GM19328 (cell line): ENCODE results near the gene CACNA1G.

ENCODE experiments used
- ATAC-seq: cut with Tn5 transposase; IDR thresholded peaks from one replicate; pipeline ENCODE4 v1.9.1; 2021; ENCODE audit warnings: mild to moderate bottlenecking, moderate library complexity; ENCODE audit not compliant: unreplicated experiment

CACNA1G gene

DNA sequence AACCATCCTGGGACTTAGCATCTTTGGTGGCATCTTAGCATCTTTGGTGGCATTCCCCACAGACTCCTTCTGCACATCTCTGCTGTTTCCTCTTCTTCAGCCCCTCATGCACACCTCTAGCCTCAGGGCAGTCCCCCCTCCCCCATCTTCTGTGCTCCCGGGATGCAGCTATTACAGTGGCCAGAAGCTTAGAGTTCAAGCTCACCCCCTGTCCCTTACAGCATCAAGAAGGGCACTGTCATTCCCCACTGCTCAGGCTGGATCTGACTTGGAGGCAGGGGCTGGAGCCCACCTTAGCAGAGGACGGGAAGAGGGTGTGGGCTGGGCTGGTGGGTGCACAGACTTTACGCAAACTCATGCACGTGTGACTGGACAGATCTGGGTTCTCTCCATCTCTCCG lies 27.3 kb upstream of the CACNA1G start:
- ATAC-seq: no peak

DNA sequence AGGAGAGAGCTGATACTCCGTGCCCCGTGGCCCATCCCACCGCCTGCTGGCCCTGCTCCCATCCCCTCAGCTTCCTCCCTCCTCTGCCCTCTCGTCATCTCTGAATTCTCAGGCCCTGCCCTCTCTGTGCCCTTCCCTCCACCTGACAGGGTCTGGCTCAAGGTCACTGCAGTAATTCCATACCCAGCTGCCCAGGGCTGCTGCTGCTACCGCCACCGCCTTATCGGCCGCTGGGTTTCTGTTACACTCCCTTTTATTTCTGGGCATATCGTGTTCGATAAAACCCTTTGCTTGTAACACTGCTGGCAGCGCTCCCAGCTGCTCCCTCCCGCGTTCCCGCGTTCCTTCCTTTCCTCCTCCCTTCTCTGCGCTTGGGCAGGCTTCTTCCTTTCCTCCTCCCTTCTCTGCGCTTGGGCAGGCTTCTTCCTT lies 26.8 kb upstream of the CACNA1G start:
- ATAC-seq: no peak

DNA sequence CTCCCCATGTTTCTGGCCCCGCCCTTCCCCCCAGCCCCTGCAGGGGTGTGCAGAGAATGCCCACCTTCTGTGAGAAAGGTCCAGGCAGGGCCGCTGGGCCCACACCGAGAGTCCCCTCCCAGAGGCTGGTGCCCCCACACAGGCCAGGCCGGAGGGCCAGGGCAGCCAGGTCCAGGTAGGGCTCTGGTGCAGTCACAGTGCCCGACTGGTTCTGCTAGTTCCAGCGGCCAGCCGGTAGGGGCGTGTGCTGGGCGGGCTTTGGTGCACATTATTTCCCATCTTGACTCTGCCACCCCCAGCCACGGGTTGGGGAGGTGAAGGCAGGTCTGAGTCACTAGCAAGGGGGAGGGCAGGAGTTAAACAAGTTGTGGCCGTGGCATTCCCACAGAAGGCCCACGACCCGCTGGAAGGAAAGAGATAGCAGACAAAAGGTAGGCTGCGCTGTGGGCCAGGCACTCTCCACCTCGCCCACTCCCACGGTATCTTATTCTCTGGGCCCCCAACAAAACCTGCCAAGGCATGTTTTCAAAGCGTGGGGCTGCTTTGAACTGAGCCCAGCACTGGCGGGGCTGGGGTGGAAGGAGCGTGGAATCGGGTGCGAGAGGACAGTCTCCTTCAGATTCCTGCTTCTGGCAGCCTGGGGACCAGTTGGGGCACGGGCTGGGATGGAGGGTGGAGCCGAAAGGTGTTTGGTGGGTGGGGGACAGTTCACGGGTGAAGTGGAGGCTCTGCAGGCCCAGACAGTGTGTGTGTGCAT lies 26.1 kb upstream of the CACNA1G start:
- ATAC-seq: no peak

DNA sequence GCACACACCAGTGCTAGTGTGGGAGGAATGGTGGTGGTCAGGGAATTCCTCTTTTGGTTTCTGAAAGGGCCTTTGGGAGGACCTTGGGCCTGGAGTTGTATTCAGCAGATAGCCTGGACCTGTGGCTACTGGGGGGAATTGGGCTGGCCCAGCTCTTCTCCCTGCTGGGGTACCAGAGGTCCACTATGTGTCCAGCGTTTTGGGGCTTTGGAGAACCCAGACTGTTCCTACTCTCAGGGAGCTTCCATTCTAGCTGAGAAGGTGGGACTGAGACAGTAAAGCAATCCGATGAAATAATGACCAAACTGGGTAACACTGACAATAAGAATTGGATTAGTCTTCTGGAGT lies 25.6 kb upstream of the CACNA1G start:
- no peak for ATAC-seq

- no peak for ATAC-seq
Observed at GRCh38 chr17:50535407-50535806, 25.1 kb upstream of the CACNA1G start.

DNA sequence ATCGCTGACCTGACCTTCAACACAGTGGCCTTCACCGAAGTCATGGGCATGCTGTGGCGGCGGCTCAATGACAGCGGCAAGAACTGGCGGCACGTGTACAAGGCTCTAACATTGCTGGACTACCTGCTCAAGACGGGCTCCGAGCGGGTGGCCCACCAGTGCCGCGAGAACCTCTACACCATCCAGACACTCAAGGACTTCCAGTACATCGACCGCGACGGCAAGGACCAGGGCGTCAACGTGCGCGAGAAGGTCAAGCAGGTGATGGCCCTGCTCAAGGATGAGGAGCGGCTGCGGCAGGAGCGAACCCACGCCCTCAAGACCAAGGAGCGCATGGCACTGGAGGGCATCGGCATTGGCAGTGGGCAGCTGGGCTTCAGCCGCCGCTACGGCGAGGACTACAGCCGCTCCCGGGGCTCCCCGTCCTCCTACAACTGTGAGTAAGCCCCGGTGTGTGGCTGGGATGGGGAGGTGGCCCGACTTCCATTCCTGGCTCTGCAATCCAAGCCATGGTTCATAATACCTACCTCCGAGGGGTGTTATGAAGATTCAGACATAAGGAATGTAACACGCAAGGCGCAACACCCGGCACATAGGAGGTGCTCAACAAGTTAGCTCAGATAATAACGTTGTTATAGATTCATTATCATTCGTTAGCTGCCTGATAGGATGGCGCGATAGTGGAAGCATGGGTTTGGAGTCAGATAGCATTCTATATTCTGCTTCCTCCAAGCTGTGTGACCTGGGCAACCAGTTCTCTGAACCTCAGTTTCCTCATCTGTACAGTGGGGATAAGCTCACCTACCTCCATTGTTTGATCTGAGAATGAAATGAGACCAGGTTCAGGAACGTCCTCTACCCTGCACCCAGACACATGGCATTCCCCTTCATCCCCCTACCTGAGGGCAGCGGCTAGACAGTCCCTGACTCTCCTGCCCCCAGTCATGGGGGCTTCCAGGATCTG lies 23.6 kb upstream of the CACNA1G start:
- ATAC-seq: no peak

DNA sequence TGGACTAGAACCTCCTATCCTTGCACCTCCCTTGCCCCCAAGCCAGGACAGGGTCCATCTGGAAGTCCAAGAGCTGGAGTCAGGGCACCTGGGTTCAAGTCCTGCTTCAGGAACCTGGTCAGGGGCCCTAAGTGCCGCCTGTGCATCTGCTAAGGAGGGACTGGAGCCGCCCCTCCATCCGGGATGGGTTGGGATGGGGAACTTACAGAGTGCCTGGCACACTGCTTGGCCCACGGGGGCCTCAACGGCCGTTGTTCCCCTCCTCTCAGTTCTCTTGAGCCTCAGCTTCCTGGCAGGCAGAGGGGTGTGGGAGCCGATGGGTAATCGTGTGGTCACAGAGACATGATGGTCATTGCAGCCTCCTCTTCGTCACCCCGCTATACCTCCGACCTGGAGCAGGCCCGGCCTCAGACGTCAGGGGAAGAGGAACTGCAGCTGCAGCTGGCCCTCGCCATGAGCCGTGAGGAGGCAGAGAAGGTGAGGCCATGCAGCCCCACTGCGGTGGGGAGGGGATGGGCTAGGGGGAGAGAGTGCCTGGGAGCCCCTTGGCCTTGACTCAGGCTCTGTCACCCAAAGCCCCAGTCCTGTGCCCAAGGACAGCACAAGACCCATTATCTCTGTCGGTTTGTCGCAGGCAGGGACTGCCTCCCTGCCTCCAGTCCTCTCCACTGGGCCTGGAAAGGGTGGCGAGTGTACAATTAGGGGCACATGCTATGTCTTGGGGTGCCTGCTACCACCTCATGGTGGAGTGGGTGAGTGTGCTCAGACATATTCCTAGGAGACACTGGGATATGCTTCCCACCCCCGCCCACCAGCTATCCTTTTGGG lies 22.6 kb upstream of the CACNA1G start:
- ATAC-seq: no peak

DNA sequence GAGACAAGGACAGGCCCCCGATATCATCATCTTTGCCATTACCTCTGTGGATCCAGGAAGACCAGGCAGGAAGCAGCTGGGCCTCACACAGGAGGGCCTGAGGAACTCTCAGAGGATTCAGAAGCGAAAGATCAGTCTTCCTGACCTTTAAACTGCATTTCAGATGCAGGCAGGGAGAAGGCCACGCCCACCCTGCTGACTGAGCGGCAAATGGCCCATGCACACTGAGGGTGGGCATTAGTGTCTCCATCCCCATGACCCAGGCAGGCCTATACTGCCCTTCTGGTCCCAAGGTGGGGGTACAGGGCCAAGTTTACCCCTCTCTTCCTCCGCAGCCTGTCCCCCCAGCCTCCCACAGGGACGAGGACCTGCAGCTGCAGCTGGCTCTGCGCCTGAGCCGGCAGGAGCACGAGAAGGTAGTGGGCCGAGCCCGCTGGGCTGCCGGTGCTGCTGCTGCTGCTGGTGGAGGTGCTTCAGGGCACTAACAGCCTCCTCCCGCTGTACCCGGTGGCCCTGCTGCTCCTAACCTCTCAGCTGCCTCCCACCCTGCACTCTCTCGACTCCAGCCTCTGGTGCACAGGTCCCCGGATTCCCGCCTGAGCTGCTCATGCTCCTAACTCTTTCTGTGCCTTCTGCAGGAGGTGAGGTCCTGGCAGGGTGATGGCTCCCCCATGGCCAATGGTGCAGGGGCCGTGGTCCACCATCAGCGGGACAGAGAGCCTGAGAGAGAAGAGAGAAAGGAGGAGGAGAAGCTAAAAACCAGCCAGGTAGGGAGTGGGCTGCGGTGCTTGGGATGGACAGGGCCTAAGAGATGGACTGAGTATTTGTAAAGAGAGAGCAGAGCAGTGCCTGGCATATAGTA lies 21.7 kb upstream of the CACNA1G start:
- ATAC-seq: no peak

DNA sequence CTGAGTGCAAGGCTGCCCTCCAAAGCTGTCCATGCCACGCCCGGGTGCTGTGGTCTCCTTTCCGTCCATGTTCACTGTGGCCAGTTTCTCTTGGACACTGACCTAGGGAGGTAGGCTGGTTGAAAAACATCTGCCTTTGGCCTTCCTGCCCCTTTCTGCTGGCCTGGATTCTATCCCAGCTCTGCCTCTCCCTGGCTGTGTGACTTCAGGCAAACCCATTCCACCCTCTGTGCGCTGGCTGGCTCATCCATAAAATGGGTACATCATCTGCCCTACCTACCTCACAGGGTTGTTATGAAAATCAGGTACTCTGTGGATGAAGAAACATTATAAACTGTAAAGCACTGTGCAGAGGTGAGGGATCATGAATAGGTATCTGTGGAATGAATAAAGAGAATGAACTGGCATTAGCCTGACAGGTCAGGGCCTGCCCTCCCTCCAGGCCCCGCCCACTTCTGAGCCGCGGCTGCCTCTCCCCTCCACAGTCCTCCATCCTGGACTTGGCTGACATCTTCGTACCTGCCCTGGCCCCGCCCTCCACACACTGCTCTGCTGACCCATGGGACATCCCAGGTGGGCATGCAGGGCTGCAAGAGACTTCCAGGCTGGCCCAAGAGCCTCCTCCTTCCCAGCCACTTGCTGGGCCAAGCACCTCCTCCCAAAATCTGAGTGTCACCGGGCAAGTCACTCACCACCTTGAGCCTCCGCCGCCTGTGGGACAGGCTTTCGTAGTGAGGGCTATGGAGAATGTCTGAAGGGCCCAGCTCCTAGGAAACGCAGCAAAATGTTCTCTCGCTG lies 20.6 kb upstream of the CACNA1G start:
- ATAC-seq: no peak

DNA sequence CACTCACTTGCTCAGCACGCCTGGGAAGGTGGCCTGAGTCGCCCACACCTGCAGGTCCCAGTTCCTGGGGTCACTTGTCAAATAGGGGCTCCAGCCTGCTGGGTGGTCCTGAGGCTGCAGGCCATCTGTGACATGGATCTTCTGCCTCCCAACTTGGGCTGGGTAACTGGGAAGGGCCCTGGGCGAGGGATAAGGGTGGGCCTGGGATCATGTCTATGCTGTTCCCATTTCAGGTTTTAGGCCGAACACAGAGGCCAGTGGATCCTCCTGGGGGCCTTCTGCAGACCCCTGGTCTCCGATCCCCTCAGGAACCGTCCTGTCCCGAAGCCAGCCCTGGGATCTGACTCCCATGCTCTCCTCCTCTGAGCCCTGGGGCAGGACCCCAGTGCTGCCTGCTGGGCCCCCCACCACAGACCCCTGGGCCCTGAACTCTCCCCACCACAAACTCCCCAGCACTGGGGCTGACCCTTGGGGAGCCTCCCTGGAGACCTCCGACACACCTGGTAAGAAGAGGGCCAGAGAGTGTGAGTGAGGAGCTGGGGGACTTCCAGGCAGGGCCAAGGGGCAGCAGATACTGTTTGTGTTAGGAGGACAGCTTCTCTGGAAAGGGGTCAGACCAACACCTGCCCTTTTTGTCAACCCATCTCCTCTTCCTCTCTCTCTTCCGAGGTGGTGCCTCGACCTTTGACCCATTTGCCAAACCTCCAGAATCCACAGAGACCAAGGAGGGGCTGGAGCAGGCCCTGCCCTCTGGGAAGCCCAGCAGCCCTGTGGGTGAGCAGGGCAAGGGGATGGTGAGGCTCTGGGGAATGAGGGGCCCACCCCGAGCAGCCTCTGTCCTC lies 19.7 kb upstream of the CACNA1G start:
- ATAC-seq: no peak

DNA sequence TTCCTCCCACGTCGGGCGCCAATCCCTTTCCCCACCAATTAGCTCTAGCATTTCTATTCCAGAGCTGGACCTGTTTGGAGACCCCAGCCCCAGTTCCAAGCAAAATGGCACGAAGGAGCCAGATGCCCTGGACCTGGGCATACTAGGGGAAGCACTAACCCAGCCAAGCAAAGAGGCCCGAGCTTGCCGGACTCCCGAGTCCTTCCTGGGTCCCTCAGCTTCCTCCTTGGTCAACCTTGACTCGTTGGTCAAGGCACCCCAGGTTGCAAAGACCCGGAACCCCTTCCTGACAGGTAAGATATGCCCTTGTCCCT lies 19.2 kb upstream of the CACNA1G start:
- no peak for ATAC-seq

- peak; percentile 70 for ATAC-seq
Observed at GRCh38 chr17:50541716-50542688, 18.5 kb upstream of the CACNA1G start.

DNA sequence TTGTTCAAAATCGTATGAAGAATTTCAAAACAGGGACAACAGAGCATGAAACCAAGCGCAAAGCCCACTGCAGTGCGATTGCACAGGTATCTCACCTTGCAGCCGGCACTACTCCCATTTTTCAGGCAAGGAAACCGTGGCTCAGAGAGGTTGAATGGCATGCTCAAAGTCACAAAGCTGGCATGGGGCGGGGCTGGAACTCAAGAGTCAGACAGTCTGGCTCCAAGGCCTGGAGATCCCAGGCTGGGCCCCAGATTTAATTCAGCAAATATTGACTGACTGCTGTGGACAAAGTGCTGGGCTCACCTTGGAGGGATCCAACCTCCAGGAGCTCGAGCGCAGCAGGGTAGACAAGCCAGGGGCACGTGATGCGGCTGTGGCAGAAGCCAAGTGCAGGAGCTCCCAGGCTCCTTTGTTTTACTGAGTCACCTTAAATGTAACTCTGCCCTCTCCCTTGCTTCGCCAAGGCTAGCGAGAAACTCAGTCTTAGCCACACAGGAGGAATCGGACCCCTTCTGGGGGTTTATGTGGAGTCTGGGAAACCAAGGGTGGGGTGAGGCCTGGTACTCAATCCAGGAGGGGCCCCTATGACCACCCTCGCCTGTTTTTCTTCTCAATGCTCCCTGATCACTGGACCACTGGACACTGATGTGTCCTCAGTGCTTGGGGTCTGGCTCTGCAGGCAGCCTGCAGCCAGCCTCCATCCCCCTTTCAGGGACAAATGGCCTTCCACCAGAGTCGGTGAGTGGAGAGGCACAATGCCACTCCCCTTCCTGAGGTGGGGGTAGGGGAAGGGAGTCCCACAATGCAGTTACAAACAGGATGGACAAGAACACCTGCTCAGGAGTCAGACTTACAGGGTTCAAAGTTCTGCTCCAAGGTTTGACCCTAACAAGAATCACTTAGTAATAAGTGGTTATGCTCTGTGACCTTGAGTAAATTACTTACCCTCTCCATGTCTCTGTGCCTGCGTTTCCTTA lies 17.4 kb upstream of the CACNA1G start:
- no peak for ATAC-seq

DNA sequence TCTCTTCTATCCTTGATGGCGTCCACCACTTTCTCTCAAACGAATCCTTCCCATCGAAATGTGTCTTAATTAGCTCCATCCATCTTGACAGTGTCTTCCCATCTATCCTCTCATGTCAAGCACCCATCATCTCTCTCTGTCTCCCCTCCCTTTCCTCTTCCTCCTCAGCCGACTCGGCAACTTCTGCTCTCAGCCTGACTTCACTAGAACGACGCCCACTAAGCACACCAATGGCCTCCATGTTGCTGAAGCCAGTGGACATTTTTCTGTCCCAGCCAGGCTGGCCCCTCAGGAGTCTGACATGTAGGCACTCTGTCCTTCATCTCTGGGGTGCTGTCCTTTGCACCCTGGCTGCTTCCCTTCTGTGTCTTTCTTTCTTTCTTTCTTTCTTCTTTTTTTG lies 16.0 kb upstream of the CACNA1G start:
- ATAC-seq: no peak

DNA sequence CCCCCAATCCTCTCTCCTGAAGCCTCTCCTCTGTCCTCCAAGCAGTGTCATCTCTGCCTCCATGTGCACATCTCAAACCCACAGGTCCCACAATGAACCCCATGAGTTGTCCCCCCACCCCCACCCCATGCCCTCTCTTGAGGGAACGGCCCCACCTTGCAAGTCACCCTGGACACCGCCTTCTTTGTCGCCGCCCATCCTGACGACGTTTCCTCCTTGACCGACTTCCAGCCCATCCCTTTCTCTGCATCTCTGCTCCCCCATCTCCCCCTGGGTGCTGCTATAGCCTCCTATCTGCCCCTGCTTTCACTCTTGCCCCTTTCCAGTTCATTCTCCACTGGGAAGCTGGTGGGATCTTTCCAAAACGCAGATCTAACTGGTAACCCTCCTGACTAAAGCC lies 15.2 kb upstream of the CACNA1G start:
- no peak for ATAC-seq

DNA sequence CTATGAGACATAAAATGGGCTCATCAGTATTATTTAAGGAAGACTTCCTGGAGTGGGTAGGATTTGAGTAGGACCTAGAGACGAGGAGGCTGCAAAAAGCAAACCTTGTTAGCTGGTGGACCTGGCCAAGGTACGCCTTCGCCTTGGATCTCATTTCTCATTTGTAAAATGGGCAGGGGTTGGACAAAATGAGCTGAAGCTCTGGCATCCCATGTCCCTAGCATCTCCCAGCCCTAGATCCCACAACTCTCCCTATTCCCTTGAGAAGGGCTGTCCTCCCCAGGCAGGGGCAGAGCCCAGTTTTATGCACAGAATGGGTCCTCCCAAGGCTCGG lies 13.8 kb upstream of the CACNA1G start:
- no peak for ATAC-seq
